Parathyroid adenoma (tissue), 2 donors: ENCODE data around the gene LURAP1L.

Source experiments
- H2AFZ ChIP-seq: fragments of 300-600 bp; sonication (generic); one replicate; pipeline ENCODE4 v1.7.0; 2017; ENCODE audit warnings: antibody characterized with exemption, mild to moderate bottlenecking
- H3K27ac ChIP-seq: fragments of 300-600 bp; sonication (generic); one replicate; pipeline ENCODE4 v1.7.0; 2017
- H3K27me3 ChIP-seq: fragments of 300-600 bp; sonication (generic); one replicate; pipeline ENCODE4 v1.7.0; 2017; ENCODE audit warnings: low read length; ENCODE audit not compliant: control insufficient read depth, insufficient read depth
- H3K36me3 ChIP-seq: fragments of 300-600 bp; sonication (generic); one replicate; pipeline ENCODE4 v1.7.0; 2017; ENCODE audit warnings: low read length; ENCODE audit not compliant: control insufficient read depth, insufficient read depth
- H3K4me1 ChIP-seq: fragments of 300-600 bp; sonication (generic); one replicate; pipeline ENCODE4 v1.7.0; 2017; ENCODE audit warnings: control low read depth
- H3K4me2 ChIP-seq: fragments of 300-600 bp; sonication (generic); one replicate; pipeline ENCODE4 v1.7.0; 2017; ENCODE audit warnings: low read length
- H3K4me3 ChIP-seq: fragments of 300-600 bp; sonication (generic); one replicate; pipeline ENCODE4 v1.7.0; 2017; ENCODE audit warnings: low read depth, low read length
- H3K79me2 ChIP-seq: fragments of 300-600 bp; sonication (generic); one replicate; pipeline ENCODE4 v1.7.0; 2017; ENCODE audit warnings: control low read depth
- H3K9ac ChIP-seq: fragments of 300-600 bp; sonication (generic); one replicate; pipeline ENCODE4 v1.7.0; 2017; ENCODE audit warnings: mild to moderate bottlenecking
- H3K9me3 ChIP-seq: fragments of 300-600 bp; sonication (generic); one replicate; pipeline ENCODE4 v1.7.0; 2017; ENCODE audit warnings: low read length; ENCODE audit not compliant: control insufficient read depth
- TF ChIP-seq, protein P1 (sequence below): fragments of 300-600 bp; sonication (generic); IDR thresholded peaks from one replicate; pipeline ENCODE4 v1.7.0; 2017; ENCODE audit warnings: antibody characterized with exemption, mild to moderate bottlenecking
- donor health status: primary hyperparathyroidism.

The LURAP1L gene

DNA sequence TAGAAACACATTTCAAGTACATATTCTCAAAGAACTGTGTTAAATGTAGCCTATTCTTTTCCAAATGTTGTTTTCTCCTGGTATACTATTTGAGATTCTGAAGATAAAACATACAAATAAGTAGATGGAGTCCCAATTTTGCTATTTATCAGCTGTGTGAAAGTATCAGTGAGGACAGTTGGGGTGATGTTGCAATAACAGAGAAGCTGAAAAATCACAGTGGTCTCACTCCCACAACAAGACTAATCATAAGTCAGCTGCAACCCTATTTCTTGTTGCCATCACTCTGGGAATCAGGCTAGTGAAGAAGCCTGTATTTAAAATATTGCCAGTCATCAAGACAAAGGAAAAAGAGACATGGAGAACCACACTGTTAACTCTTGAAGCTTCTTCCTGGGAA lies 25.9 kb upstream of the LURAP1L start:
- no peak overlapping the region for H3K4me2 ChIP-seq
- no peaks in the 10 kb centered on the region for H3K36me3 ChIP-seq
- no peaks in the 10 kb centered on the region for H3K4me1 ChIP-seq
- TF ChIP-seq, protein P1, sequence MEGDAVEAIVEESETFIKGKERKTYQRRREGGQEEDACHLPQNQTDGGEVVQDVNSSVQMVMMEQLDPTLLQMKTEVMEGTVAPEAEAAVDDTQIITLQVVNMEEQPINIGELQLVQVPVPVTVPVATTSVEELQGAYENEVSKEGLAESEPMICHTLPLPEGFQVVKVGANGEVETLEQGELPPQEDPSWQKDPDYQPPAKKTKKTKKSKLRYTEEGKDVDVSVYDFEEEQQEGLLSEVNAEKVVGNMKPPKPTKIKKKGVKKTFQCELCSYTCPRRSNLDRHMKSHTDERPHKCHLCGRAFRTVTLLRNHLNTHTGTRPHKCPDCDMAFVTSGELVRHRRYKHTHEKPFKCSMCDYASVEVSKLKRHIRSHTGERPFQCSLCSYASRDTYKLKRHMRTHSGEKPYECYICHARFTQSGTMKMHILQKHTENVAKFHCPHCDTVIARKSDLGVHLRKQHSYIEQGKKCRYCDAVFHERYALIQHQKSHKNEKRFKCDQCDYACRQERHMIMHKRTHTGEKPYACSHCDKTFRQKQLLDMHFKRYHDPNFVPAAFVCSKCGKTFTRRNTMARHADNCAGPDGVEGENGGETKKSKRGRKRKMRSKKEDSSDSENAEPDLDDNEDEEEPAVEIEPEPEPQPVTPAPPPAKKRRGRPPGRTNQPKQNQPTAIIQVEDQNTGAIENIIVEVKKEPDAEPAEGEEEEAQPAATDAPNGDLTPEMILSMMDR = no peak
- H3K9ac ChIP-seq = no peak overlapping the region
- H3K9me3 ChIP-seq = no peaks in the 10 kb centered on the region
- no peak overlapping the region for H2AFZ ChIP-seq
- H3K79me2 ChIP-seq = no peaks in the 10 kb centered on the region
- no peaks in the 10 kb centered on the region for H3K27me3 ChIP-seq
- no peak overlapping the region for H3K4me3 ChIP-seq
- no peak overlapping the region for H3K27ac ChIP-seq

DNA sequence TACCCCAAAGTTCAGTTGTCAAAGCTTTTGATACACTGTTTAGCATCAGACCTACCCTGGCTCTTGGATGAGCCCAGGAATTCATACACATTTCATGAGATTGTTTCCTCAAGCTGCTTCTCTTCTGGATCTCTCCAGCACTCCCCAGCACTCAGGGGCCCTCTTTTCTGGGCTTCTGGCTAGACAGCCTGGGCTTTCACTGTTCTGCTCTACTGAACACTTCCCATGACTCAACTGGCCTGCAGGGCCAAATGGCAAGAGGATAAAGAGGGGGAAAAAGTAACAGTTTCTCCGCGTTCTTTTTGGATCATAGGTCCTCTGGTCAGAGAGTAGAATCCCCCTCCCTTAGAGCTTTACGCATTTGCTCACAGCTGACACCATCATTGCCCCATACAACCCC lies 20.9 kb upstream of the LURAP1L start:
- Histone ChIP-seq H3K79me2 (no peaks in the 10 kb centered on the region), H2AFZ (no peak overlapping the region), H3K9me3 (no peaks in the 10 kb centered on the region), H3K4me1 (no peaks in the 10 kb centered on the region), H3K4me2 (no peak overlapping the region), H3K27ac (no peak overlapping the region), H3K4me3 (no peak overlapping the region), H3K9ac (no peak overlapping the region), H3K27me3 (no peaks in the 10 kb centered on the region), H3K36me3 (no peaks in the 10 kb centered on the region)
- TF ChIP-seq, protein P1 = no peak

DNA sequence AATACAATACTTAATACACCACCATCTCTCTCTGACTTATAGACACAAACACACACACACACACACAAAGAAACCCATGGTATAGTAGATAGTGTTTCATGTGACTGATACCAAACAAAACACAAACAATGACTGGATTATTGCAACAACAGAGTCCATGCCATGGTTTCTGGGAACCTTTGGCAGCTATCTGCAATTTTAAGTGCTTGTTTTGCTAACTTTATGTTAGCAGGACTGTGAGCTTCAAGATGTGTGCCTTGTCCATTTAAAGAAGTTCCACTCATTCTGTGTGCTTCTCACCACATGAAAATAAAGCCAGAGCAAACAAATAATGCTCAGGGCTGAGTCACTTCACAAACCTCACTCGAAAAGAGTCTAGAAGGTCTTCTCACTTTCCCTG lies 15.1 kb upstream of the LURAP1L start:
- Histone ChIP-seq H3K4me2 (no peak overlapping the region), H3K27ac (no peak overlapping the region), H3K9me3 (no peaks in the 10 kb centered on the region), H3K27me3 (no peaks in the 10 kb centered on the region), H3K79me2 (no peaks in the 10 kb centered on the region), H3K4me1 (no peaks in the 10 kb centered on the region), H3K9ac (no peak overlapping the region), H3K36me3 (no peaks in the 10 kb centered on the region), H2AFZ (no peak overlapping the region), H3K4me3 (no peak overlapping the region)
- TF ChIP-seq, protein P1 = no peak

DNA sequence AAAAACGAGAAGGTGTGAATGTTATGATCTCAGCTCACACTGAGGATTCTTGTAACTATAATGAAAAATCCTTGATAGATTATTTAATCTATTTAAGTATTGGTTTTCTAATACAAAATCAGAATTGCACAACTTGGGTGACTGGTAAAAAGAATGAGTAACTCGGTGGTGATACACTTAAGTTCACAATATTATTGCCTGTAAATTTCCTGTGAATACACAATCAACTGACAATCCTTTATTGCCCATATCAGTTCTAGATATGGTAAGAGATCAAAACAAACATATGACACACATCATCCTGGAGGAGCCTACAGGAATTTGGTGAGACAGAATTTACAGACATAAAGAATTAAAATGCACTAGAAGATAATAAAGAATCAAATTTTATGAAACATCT lies 14.1 kb upstream of the LURAP1L start:
- H3K36me3 ChIP-seq = no peaks in the 10 kb centered on the region
- no peak overlapping the region for H3K9ac ChIP-seq
- H3K9me3 ChIP-seq = no peaks in the 10 kb centered on the region
- H3K79me2 ChIP-seq = no peaks in the 10 kb centered on the region
- TF ChIP-seq, protein P1 = no peak
- H2AFZ ChIP-seq = no peak overlapping the region
- H3K4me3 ChIP-seq = no peak overlapping the region
- no peaks in the 10 kb centered on the region for H3K27me3 ChIP-seq
- H3K4me2 ChIP-seq = no peak overlapping the region
- no peak overlapping the region for H3K27ac ChIP-seq
- H3K4me1 ChIP-seq = no peaks in the 10 kb centered on the region

- Histone ChIP-seq H3K9ac (no peak overlapping the region), H3K9me3 (no peaks in the 10 kb centered on the region), H3K27ac (no peak overlapping the region), H3K4me1 (no peaks in the 10 kb centered on the region), H3K36me3 (no peaks in the 10 kb centered on the region), H3K27me3 (no peaks in the 10 kb centered on the region), H3K4me3 (no peak overlapping the region), H2AFZ (no peak overlapping the region), H3K4me2 (no peak overlapping the region), H3K79me2 (no peaks in the 10 kb centered on the region)
- TF ChIP-seq, protein P1 = no peak
Observed at GRCh38 chr9:12764150-12764549, 10.7 kb upstream of the LURAP1L start.
